ENCODE results near the gene CDH4. TPM values are rescaled to one million over a fixed set of nuclear protein-coding genes. Genes with fewer than 3 reads are reported as not detected.

CDH4 gene
- total RNA-seq, 1 donor from 2014 or later, result 0.23 TPM

GRCh38 chr20:61746147-61746646 lies 494.1 kb downstream of the CDH4 start:
- H3K4me3 Mint-ChIP-seq (ENCODE audit: unreplicated experiment), result no peak overlapping the region
- DNase-seq (ENCODE audit: low spot score), result no peak
- TF ChIP-seq CTCF (IDR thresholded peaks at IDR 0.05; ENCODE audit: unreplicated experiment), result no peak
- no peaks in the 10 kb centered on the region for H3K9me3 Mint-ChIP-seq (ENCODE audit: unreplicated experiment)
- H3K27me3 Mint-ChIP-seq (ENCODE audit: unreplicated experiment), result peaks cover 4% of the 10 kb centered on the region
- H3K4me1 Mint-ChIP-seq (ENCODE audit: unreplicated experiment), result no peaks in the 10 kb centered on the region
- H3K27ac Mint-ChIP-seq (ENCODE audit: unreplicated experiment), result no peak overlapping the region
- H3K36me3 Mint-ChIP-seq (ENCODE audit: low read depth, unreplicated experiment), result no peaks in the 10 kb centered on the region

- DNase-seq (ENCODE audit: low spot score), result no peak
- H3K36me3 Mint-ChIP-seq (ENCODE audit: low read depth, unreplicated experiment), result no peaks in the 10 kb centered on the region
- H3K9me3 Mint-ChIP-seq (ENCODE audit: unreplicated experiment), result no peaks in the 10 kb centered on the region
- H3K27ac Mint-ChIP-seq (ENCODE audit: unreplicated experiment), result no peak overlapping the region
- H3K4me3 Mint-ChIP-seq (ENCODE audit: unreplicated experiment), result no peak overlapping the region
- H3K27me3 Mint-ChIP-seq (ENCODE audit: unreplicated experiment), result peaks cover 4% of the 10 kb centered on the region
- TF ChIP-seq CTCF (IDR thresholded peaks at IDR 0.05; ENCODE audit: unreplicated experiment), result no peak
- no peaks in the 10 kb centered on the region for H3K4me1 Mint-ChIP-seq (ENCODE audit: unreplicated experiment)
Observed at GRCh38 chr20:61746781-61747180, 494.7 kb downstream of the CDH4 start.

- H3K4me3 Mint-ChIP-seq (ENCODE audit: unreplicated experiment), result no peak overlapping the region
- no peaks in the 10 kb centered on the region for H3K36me3 Mint-ChIP-seq (ENCODE audit: low read depth, unreplicated experiment)
- H3K27ac Mint-ChIP-seq (ENCODE audit: unreplicated experiment), result no peak overlapping the region
- H3K27me3 Mint-ChIP-seq (ENCODE audit: unreplicated experiment), result peaks cover 4% of the 10 kb centered on the region
- no peaks in the 10 kb centered on the region for H3K9me3 Mint-ChIP-seq (ENCODE audit: unreplicated experiment)
- DNase-seq (ENCODE audit: low spot score), result no peak
- no peak for TF ChIP-seq CTCF (IDR thresholded peaks at IDR 0.05; ENCODE audit: unreplicated experiment)
- H3K4me1 Mint-ChIP-seq (ENCODE audit: unreplicated experiment), result peaks cover 3% of the 10 kb centered on the region
Observed at GRCh38 chr20:61748376-61748775, 496.3 kb downstream of the CDH4 start.

- Mint-ChIP-seq H3K4me3 (ENCODE audit: unreplicated experiment) (no peak overlapping the region), H3K27me3 (ENCODE audit: unreplicated experiment) (peaks cover 4% of the 10 kb centered on the region), H3K4me1 (ENCODE audit: unreplicated experiment) (peaks cover 8% of the 10 kb centered on the region), H3K36me3 (ENCODE audit: low read depth, unreplicated experiment) (no peaks in the 10 kb centered on the region), H3K27ac (ENCODE audit: unreplicated experiment) (no peak overlapping the region), H3K9me3 (ENCODE audit: unreplicated experiment) (no peaks in the 10 kb centered on the region)
- TF ChIP-seq CTCF (IDR thresholded peaks at IDR 0.05; ENCODE audit: unreplicated experiment), result no peak
- DNase-seq (ENCODE audit: low spot score), result no peak
Observed at GRCh38 chr20:61749406-61750075, 497.5 kb downstream of the CDH4 start.

- H3K36me3 Mint-ChIP-seq (ENCODE audit: low read depth, unreplicated experiment), result no peaks in the 10 kb centered on the region
- DNase-seq (ENCODE audit: low spot score), result no peak
- peaks cover 8% of the 10 kb centered on the region for H3K4me1 Mint-ChIP-seq (ENCODE audit: unreplicated experiment)
- no peaks in the 10 kb centered on the region for H3K9me3 Mint-ChIP-seq (ENCODE audit: unreplicated experiment)
- H3K27ac Mint-ChIP-seq (ENCODE audit: unreplicated experiment), result no peak overlapping the region
- H3K27me3 Mint-ChIP-seq (ENCODE audit: unreplicated experiment), result peaks cover 4% of the 10 kb centered on the region
- H3K4me3 Mint-ChIP-seq (ENCODE audit: unreplicated experiment), result no peak overlapping the region
- no peak for TF ChIP-seq CTCF (IDR thresholded peaks at IDR 0.05; ENCODE audit: unreplicated experiment)
Observed at GRCh38 chr20:61750093-61750492, 498.0 kb downstream of the CDH4 start.

All from endothelial cell (in vitro differentiated cells).